Measurements from ENCODE around the gene PRLR. TPM values are rescaled to one million over a fixed set of nuclear protein-coding genes. Genes with fewer than 3 reads are reported as not detected.

The PRLR gene
- total RNA-seq, 6 experiments from 2014 or later: 7.4 to 26.8 (median 15.1) TPM

GRCh38 chr5:35158622-35159369 is 71.5 kb downstream of the PRLR start:
- DNase-seq (no peak), ATAC-seq (peak in 3 of 4 donors; percentile 12 to 47 (median 46))
- Histone ChIP-seq H3K27ac (no peak overlapping the region), H3K27me3 (no peaks in the 10 kb centered on the region), H3K36me3 (no peaks in the 10 kb centered on the region), H3K9me3 (no peaks in the 10 kb centered on the region), H3K4me1 (peaks cover 0 to 23% (median 8%) of the 10 kb centered on the region in 4 donors), H3K4me3 (no peak overlapping the region)
- intact Hi-C loops (cut with DNase I): no loop called here
- WGBS (ENCODE audit: insufficient coverage, low coverage, low lambda C conversion rate, missing lambda C conversion rate): 48% methylated on average over 6 of the region's 7 CpGs
- no peak for TF ChIP-seq POLR2A (IDR thresholded peaks at IDR 0.05)

GRCh38 chr5:35158204-35158603 is 72.1 kb downstream of the PRLR start:
- Histone ChIP-seq H3K27ac (no peak overlapping the region), H3K4me3 (no peak overlapping the region), H3K36me3 (no peaks in the 10 kb centered on the region), H3K27me3 (no peaks in the 10 kb centered on the region), H3K9me3 (no peaks in the 10 kb centered on the region), H3K4me1 (peaks cover 0 to 23% (median 8%) of the 10 kb centered on the region in 4 donors)
- DNase-seq: no peak
- TF ChIP-seq POLR2A (IDR thresholded peaks at IDR 0.05) (no peak), CTCF (IDR thresholded peaks at IDR 0.05) (no peak)
- intact Hi-C loops (cut with DNase I): no loop called here
- ATAC-seq: no peak
- 72% methylated on average over 3 of the region's 3 CpGs for WGBS (ENCODE audit: insufficient coverage, low coverage, low lambda C conversion rate, missing lambda C conversion rate)

GRCh38 chr5:35153375-35153932 is 76.8 kb downstream of the PRLR start:
- intact Hi-C loops (cut with DNase I): no loop called here
- no peaks in the 10 kb centered on the region for H3K9me3 ChIP-seq
- DNase-seq: no peak
- 59% methylated on average over 2 of the region's 2 CpGs for WGBS (ENCODE audit: insufficient coverage, low coverage, low lambda C conversion rate, missing lambda C conversion rate)
- no peaks in the 10 kb centered on the region for H3K4me1 ChIP-seq
- no peak for TF ChIP-seq CTCF (IDR thresholded peaks at IDR 0.05)
- no peak for TF ChIP-seq POLR2A (IDR thresholded peaks at IDR 0.05)
- no peak overlapping the region for H3K4me3 ChIP-seq
- no peaks in the 10 kb centered on the region for H3K36me3 ChIP-seq
- no peaks in the 10 kb centered on the region for H3K27me3 ChIP-seq
- no peak overlapping the region for H3K27ac ChIP-seq
- ATAC-seq: no peak

GRCh38 chr5:35152733-35153132 is 77.6 kb downstream of the PRLR start:
- no peak for ATAC-seq
- TF ChIP-seq POLR2A (IDR thresholded peaks at IDR 0.05): no peak
- TF ChIP-seq CTCF (IDR thresholded peaks at IDR 0.05): no peak
- 38% methylated on average over 1 of the region's 1 CpG for WGBS (ENCODE audit: insufficient coverage, low coverage, low lambda C conversion rate, missing lambda C conversion rate)
- Histone ChIP-seq H3K27me3 (no peaks in the 10 kb centered on the region), H3K36me3 (no peaks in the 10 kb centered on the region), H3K27ac (no peak overlapping the region), H3K4me3 (no peak overlapping the region), H3K4me1 (no peaks in the 10 kb centered on the region), H3K9me3 (no peaks in the 10 kb centered on the region)
- no peak for DNase-seq
- intact Hi-C loops (cut with DNase I): no loop called here

GRCh38 chr5:35151146-35151920 is 79.0 kb downstream of the PRLR start:
- DNase-seq (no peak), ATAC-seq (no peak)
- intact Hi-C loops (cut with DNase I): no loop called here
- Histone ChIP-seq H3K27me3 (no peaks in the 10 kb centered on the region), H3K9me3 (no peaks in the 10 kb centered on the region), H3K36me3 (no peaks in the 10 kb centered on the region), H3K4me3 (no peak overlapping the region), H3K27ac (no peak overlapping the region), H3K4me1 (no peaks in the 10 kb centered on the region)
- WGBS (ENCODE audit: insufficient coverage, low coverage, low lambda C conversion rate, missing lambda C conversion rate): 73% methylated on average over 1 of the region's 1 CpG
- no peak for TF ChIP-seq CTCF (IDR thresholded peaks at IDR 0.05)
- no peak for TF ChIP-seq POLR2A (IDR thresholded peaks at IDR 0.05)

Data from right lobe of liver (tissue), 6 donors.